22Rv1 (cell line): ENCODE results near the gene DEGS2.
"Not testable (repeated sequence)": the region's sequence is repeated elsewhere in the genome, so short reads cannot be mapped to it uniquely, and the experiment has no call there.

ENCODE experiments used
- H3K27ac ChIP-seq: fragments of 450-650 bp; 2 replicates; pipeline ENCODE4 v1.5.1; 2017
- CTCF ChIP-seq: fragments of 450-650 bp; IDR thresholded peaks from 2 replicates; pipeline ENCODE4 v1.5.1; 2017; ENCODE audit warnings: mild to moderate bottlenecking
- ZFX ChIP-seq: fragments of 450-650 bp; IDR thresholded peaks from 2 replicates; pipeline ENCODE4 v1.6.1; 2017; ENCODE audit warnings: antibody characterized with exemption, borderline replicate concordance

The DEGS2 gene

DNA sequence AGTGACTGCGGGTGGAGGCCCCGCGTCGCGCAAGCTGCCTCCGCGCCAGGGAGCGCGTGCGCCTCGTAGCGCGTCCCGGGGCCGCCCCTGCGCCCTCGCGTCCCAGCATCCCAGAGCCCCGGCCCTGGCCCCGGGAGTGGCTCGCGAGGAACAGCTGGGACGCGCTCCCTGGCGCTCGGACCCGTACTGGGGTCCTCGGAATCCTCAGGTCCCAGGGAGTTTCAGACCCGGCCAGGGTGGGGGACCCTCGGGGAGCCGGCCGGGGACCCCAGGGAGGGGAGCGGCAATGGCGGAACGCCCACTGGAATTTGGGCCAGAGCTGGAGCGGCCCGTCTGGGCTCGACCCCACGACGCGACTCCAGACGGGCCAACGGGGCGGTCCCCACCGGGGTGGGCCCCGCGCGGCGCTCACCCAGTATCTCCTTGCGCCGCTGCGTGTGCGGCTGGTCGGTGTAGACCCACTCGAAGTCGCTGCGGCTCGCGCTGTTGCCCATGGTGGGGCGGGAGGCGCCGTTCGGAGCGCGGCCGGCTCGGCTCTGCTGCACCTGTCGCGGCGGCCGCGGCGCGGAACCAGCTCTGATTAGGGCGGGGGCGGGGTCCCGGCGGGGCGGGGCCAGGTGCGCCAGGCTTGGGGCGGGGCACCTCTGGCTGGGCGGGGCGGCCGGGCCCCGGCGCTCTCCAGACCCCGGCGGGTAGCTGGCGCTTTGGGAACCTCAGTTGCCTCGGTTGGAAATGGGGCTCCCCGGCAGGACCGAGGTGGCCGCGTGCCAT, at the start of gene DEGS2:
TSS of gene DEGS2 (minus strand) at position 552 of the 771 bp plus-strand sequence. CDS start at position 494, 58 bp downstream.
- H3K27ac ChIP-seq = no peak within 1 kb of the TSS

DNA sequence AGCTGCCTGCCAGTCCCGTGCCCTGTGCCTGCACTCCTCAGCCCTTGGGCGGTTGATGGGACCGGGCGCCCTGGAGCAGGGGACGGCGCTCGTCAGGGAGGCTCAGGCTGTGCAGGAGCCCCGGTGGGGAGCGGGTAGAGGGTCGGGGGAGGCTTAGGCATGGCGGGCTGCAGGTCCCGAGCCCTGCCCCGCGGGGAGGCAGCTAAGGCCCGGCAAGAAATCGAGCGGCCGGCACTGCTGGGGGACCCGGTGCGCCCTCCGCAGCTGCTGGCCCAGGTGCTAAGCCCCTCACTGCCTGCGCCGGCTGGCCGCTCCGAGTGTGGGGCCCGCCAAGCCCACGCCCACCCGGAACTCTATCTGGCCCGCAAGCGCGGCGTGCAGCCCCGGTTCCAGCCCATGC, 48.7 kb upstream of the DEGS2 start:
- H3K27ac ChIP-seq = not testable (repeated sequence)

More for the DNA sequence above, at the start of gene DEGS2:
- TF ChIP-seq CTCF = no peak
- TF ChIP-seq ZFX = no peak

GRCh38 chr14:100207588-100207987, 48.1 kb upstream of the DEGS2 start:
- not testable (repeated sequence) for H3K27ac ChIP-seq

DNA sequence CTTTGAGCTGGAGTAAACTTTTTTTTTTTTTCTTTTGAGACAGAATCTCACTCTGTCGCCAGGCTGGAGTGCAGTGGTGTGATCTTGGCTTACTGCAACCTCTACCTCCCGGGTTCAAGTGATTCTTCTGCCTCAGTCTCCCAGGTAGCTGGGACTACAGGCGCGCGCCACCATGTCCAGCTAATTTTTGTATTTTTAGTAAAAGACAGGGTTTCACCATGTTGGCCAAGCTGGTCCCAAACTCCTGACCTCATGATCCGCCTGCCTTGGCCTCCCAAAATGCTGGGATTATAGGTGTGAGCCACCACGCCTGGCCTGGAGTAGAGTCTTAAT, 45.4 kb upstream of the DEGS2 start:
- H3K27ac ChIP-seq = not testable (repeated sequence)

GRCh38 chr14:100203962-100204834, 44.8 kb upstream of the DEGS2 start:
- no peak overlapping the region for H3K27ac ChIP-seq
- no peak for TF ChIP-seq ZFX
- TF ChIP-seq CTCF = no peak

DNA sequence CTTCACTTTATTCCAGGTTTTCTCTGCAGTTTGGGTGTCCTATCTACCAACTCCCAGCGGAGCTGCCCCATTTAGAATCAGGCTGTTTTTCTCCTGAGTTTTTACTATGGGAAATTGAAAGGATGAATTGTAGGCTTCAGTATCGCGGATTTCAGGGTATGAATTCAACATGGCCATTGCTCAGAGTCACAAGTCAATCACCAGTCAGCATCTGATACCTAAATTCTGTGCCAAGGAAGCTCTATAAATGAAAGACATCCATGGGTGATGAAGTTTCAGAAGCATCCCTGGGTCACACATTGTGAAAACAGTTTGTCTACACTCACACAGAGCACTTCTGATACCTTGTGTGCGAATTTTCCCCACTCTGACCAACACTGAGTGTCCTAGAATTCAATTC, 43.7 kb upstream of the DEGS2 start:
- TF ChIP-seq CTCF = no peak
- TF ChIP-seq ZFX = no peak
- no peak overlapping the region for H3K27ac ChIP-seq

DNA sequence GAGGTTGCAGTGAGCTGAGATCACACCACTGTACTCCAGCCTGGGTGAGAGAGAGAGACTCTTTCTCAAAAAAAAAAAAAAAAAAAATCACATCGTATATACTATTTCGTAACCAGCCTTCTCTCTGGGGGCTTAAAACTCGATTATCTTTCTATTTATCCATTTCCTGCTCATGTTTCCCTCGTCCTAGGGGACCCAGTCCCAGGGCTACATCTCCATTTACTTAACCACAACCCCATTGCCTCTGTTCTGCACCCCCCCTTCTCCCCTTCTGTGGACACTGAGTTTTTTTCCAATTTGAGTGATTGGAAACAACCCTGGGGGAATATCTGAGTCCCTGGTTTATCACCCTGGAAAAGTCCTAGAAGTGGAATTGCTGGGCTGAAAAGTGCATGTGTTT, 43.3 kb upstream of the DEGS2 start:
- H3K27ac ChIP-seq = no peak overlapping the region
- TF ChIP-seq CTCF (no peak), ZFX (no peak)

DNA sequence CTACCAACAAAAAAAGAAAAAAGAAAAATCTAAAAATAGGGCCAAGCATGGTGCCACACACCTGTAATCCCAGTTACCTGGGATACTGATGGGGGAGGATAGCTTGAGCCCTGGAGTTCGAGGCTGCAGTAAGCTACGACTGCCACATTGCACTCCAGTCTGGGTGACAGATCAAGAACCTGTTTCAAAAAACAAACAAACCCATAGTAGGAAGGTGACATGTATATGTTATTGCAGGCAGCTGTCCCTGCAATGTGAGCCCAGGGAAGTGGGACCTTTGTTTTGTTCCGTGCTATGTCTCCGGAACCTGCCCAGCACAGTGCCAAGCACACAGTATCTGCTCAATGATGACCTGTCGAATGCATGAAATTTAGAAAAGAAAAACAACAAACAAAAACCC, 42.3 kb upstream of the DEGS2 start:
- TF ChIP-seq CTCF = no peak
- no peak for TF ChIP-seq ZFX

DNA sequence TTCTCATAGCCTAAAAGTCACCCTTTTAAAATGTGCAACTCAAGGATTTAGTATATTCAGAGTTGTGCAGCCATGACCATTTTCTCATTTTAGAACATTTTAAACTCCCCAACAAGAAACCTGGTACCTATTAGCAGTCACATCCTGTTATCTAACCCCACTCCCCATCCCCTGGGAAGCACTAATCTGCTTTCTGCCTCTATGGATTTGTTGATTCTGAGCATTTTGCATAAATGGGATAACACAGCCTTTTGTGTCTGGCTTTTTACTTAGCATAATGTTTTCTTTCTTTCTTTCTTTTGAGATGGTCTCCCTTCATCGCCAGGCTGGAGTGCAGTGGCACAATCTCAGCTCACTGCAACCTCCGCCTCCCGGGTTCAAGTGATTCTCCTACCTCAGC, 40.9 kb upstream of the DEGS2 start:
- H3K27ac ChIP-seq = no peak overlapping the region
- TF ChIP-seq ZFX = no peak
- TF ChIP-seq CTCF = no peak

More for the DNA sequence above, 42.3 kb upstream of the DEGS2 start:
- H3K27ac ChIP-seq = no peak overlapping the region
